K562 (cell line): ENCODE measurements around the gene LRCOL1. TPM values are rescaled to one million over a fixed set of nuclear protein-coding genes. Genes with fewer than 3 reads are reported as not detected.

Experiments used
- CCNT2 ChIP-seq: IDR thresholded peaks from 2 replicates; pipeline ENCODE4 v1.6.1; 2011; ENCODE audit warnings: borderline replicate concordance, low read depth, mild to moderate bottlenecking, moderate library complexity, mixed read lengths, low read length; ENCODE audit not compliant: insufficient read length; ENCODE audit errors: extremely low read depth
- ESRRA ChIP-seq: fragments of 450-650 bp; IDR thresholded peaks from 2 replicates; pipeline ENCODE4 v1.6.1; 2014; ENCODE audit warnings: low read depth, mild to moderate bottlenecking, moderate library complexity, borderline replicate concordance
- HSF4 ChIP-seq: fragments of 250-450 bp; sonication (Bioruptor Pico); IDR thresholded peaks from 2 replicates; pipeline ENCODE4 v2.1.2; 2022; ENCODE audit warnings: mild to moderate bottlenecking, moderate library complexity, borderline replicate concordance
- MAZ ChIP-seq, 2 experiments: fragments of 450-650 bp in 1 of 2; sonication (generic) in 1 of 2; formaldehyde crosslinking; IDR thresholded peaks in 1 of 2; conservative IDR thresholded peaks in 1 of 2; 2 replicates each; pipeline versions ENCODE4 v1.4.0 to v1.5.0; 2020; ENCODE audit warnings: mild to moderate bottlenecking in 1 of 2, missing genetic modification reagents in 1 of 2
- MYNN ChIP-seq, 2 experiments: sonication (generic); formaldehyde crosslinking in 1 of 2; IDR thresholded peaks; 2 replicates each; pipeline versions ENCODE4 v1.5.0 to v1.6.1; 2016 to 2020; ENCODE audit warnings: antibody characterized with exemption in 1 of 2, missing genetic modification reagents in 1 of 2
- NEUROD1 ChIP-seq: fragments of 150-350 bp; IDR thresholded peaks from 2 replicates; pipeline ENCODE4 v1.6.1; 2014; ENCODE audit warnings: borderline replicate concordance, low read length, low read depth; ENCODE audit not compliant: partially characterized antibody
- NFE2 ChIP-seq: IDR thresholded peaks from 2 replicates; pipeline ENCODE4 v1.6.1; 2014; ENCODE audit warnings: antibody characterized with exemption, low read depth
- NRF1 ChIP-seq, 2 experiments: fragments of 450-650 bp; IDR thresholded peaks in 1 of 2; conservative IDR thresholded peaks in 1 of 2; 2 replicates each; pipeline ENCODE4 v1.6.1; 2014; ENCODE audit warnings: mild to moderate bottlenecking in 2 of 2
- POLR2AphosphoS2 ChIP-seq: IDR thresholded peaks from 2 replicates; pipeline ENCODE4 v1.6.1; 2012; ENCODE audit warnings: low read length, improper control_type of control experiment
- POLR2G ChIP-seq: fragments of 200-400 bp; formaldehyde crosslinking; IDR thresholded peaks from 2 replicates; pipeline ENCODE4 v1.6.1; 2017; ENCODE audit warnings: low read depth, mild to moderate bottlenecking, antibody characterized with exemption, low read length, moderate library complexity
- PTTG1 ChIP-seq: fragments of 450-650 bp; IDR thresholded peaks from 2 replicates; pipeline ENCODE4 v1.6.1; 2016; ENCODE audit warnings: low read depth, mild to moderate bottlenecking, missing genetic modification characterization, missing compliant biosample characterization
- RBM22 ChIP-seq: fragments of 200-400 bp; formaldehyde crosslinking; IDR thresholded peaks from 2 replicates; pipeline ENCODE4 v1.6.1; 2018; ENCODE audit warnings: low read length, low read depth; ENCODE audit not compliant: poor library complexity, severe bottlenecking
- SUPT5H ChIP-seq: fragments of 450-650 bp; IDR thresholded peaks from 2 replicates; pipeline ENCODE4 v1.6.1; 2016
- ZNF407 ChIP-seq: fragments of 450-650 bp; IDR thresholded peaks from 2 replicates; pipeline ENCODE4 v1.6.1; 2016; ENCODE audit warnings: low read depth
- polyA plus RNA-seq, 8 experiments: library from polyadenylated mRNA; depleted of rRNA in 4 of 8; stranded (reverse) in 5 of 8; unstranded in 3 of 8; fragments of >200 nt; fragmentation: Nextera tagmentation in 2 of 8; fragmentation: Illumina TruSeq in 1 of 8; extraction: Ambion mirVana in 2 of 8; extraction: Trizol in 1 of 8; gene quantifications; 2 replicates each; pipeline versions ENCODE4 v1.2.1 to v1.2.3, GENCODE V29; 2011 to 2014; ENCODE audit warnings: inconsistent platforms in 1 of 8, missing spikeins in 1 of 8
- total RNA-seq, 7 experiments: library from RNA; depleted of rRNA in 6 of 7; stranded (reverse); fragments of >200 nt in 6 of 7; fragmentation: Illumina TruSeq in 2 of 7; extraction: Trizol in 2 of 7; gene quantifications; 2 replicates each; pipeline versions ENCODE4 v1.2.1 to v1.2.3, GENCODE V29; 2011 to 2021; ENCODE audit warnings: low replicate concordance in 1 of 7

Gene LRCOL1
- total and polyA plus RNA-seq, 9 of the 15 experiments (the other 6 are each of a cell fraction or from before 2014, with no cell fraction given): not detected

GRCh38 chr12:132621657-132622435 is 11.5 kb upstream of the LRCOL1 start (continued):
- no peak for TF ChIP-seq ZNF407
- TF ChIP-seq PTTG1 (tag): no peak
- TF ChIP-seq ESRRA: no peak
- no peak for TF ChIP-seq NFE2
- TF ChIP-seq MAZ (CRISPR knock-in tag; conservative IDR thresholded peaks at IDR 0.05 in 1 of 2, IDR thresholded peaks at IDR 0.05 in 1 of 2): no peak
- TF ChIP-seq NEUROD1: no peak
- TF ChIP-seq POLR2AphosphoS2: 0 out of 2 replicates have a peak, but pooled peaks have one; percentile 45
- no peak for TF ChIP-seq MYNN (IDR thresholded peaks at IDR 0.05)
- TF ChIP-seq MYNN (CRISPR knock-in tag; IDR thresholded peaks at IDR 0.05): no peak
- no peak for TF ChIP-seq HSF4 (CRISPR knock-in tag)
- 0 out of 2 replicates have a peak, but pooled peaks have one; percentile 16 for TF ChIP-seq SUPT5H
- peak; percentile 4 for TF ChIP-seq CCNT2
- TF ChIP-seq POLR2G: peak; percentile 75
- no peak for TF ChIP-seq NRF1 (conservative IDR thresholded peaks at IDR 0.05 in 1 of 2, IDR thresholded peaks at IDR 0.05 in 1 of 2)
- TF ChIP-seq RBM22: peak; percentile 80
